Activated CD4-positive, alpha-beta T cell treated with anti-CD3 and anti-CD28 coated beads, Interleukin-2, amount 50 U/mL, for 4 hours (primary cell): Measurements from ENCODE around the gene SYN1.

Experiments used
- DNase-seq, 2 experiments: peaks; one replicate each; pipeline ENCODE4 v3.0.0-alpha.2; 2020

Gene SYN1

GRCh38 chrX:47571215-47571614 lies 48.4 kb downstream of the SYN1 start:
- no peak for DNase-seq

GRCh38 chrX:47570794-47571193 lies 48.9 kb downstream of the SYN1 start:
- no peak for DNase-seq

- peak; percentile 23 to 25 for DNase-seq
Measured at GRCh38 chrX:47568656-47569295, 50.9 kb downstream of the SYN1 start.

- no peak for DNase-seq
Measured at GRCh38 chrX:47566841-47567240, 52.8 kb downstream of the SYN1 start.

GRCh38 chrX:47564438-47565085 lies 55.1 kb downstream of the SYN1 start:
- no peak for DNase-seq

- no peak for DNase-seq
Measured at GRCh38 chrX:47563801-47564315, 55.8 kb downstream of the SYN1 start.

GRCh38 chrX:47562615-47563243 lies 56.9 kb downstream of the SYN1 start:
- DNase-seq: peak in 1 of 2 experiments; percentile 36

GRCh38 chrX:47561659-47562151 lies 58.0 kb downstream of the SYN1 start:
- DNase-seq: no peak

GRCh38 chrX:47560934-47561658 lies 58.6 kb downstream of the SYN1 start, which contains the start of gene ARAF:
Gene ARAF (plus strand): TSS chrX:47561205. CDS start chrX:47562968, 1,763 bp downstream.
- DNase-seq: peak; percentile 93 to 94

- no peak for DNase-seq
Measured at GRCh38 chrX:47560179-47560933, 59.3 kb downstream of the SYN1 start.

GRCh38 chrX:47558436-47558835 lies 61.2 kb downstream of the SYN1 start:
- no peak for DNase-seq

GRCh38 chrX:47556045-47556623 lies 63.5 kb downstream of the SYN1 start:
- peak; percentile 74 to 77 for DNase-seq

- DNase-seq: no peak
Measured at GRCh38 chrX:47543496-47543895, 76.2 kb downstream of the SYN1 start.

GRCh38 chrX:47540754-47541538 lies 78.7 kb downstream of the SYN1 start:
- no peak for DNase-seq

GRCh38 chrX:47539860-47540259 lies 79.8 kb downstream of the SYN1 start:
- no peak for DNase-seq

GRCh38 chrX:47530049-47530448 lies 89.6 kb downstream of the SYN1 start:
- no peak for DNase-seq

- no peak for DNase-seq
Measured at GRCh38 chrX:47529548-47529947, 90.1 kb downstream of the SYN1 start.

GRCh38 chrX:47523713-47524166 lies 95.9 kb downstream of the SYN1 start:
- DNase-seq: no peak

GRCh38 chrX:47523297-47523696 lies 96.4 kb downstream of the SYN1 start:
- peak; percentile 66 to 70 for DNase-seq
